PC-9 (cell line): ENCODE measurements around the gene PSPN. TPM values are rescaled to one million over a fixed set of nuclear protein-coding genes. Genes with fewer than 3 reads are reported as not detected.
"Not testable (repeated sequence)": the region's sequence is repeated elsewhere in the genome, so short reads cannot be mapped to it uniquely, and the experiment has no call there.

ENCODE experiments used
- BruUV-seq: library from RNA; stranded (reverse); fragments of 400-500 nt; replicated peaks from 2 replicates; lab custom pipeline; 2021; lab: Mats Ljungman, UMichigan
- CTCF ChIA-PET: fragments of 300-600 bp; sonication (Branson Sonifier 250); formaldehyde crosslinking; loops from one replicate; lab custom pipeline; 2022; ENCODE audit warnings: antibody characterized with exemption; lab: Charles Lee
- POLR2A ChIA-PET: fragments of 300-600 bp; sonication (Branson Sonifier 250); formaldehyde crosslinking; loops from one replicate; lab custom pipeline; 2022; ENCODE audit warnings: antibody characterized with exemption; ENCODE audit not compliant: unreplicated experiment; lab: Charles Lee
- DNase-seq, 2 experiments: peaks; one replicate each; pipeline versions ENCODE4 v3.0.0 to v3.0.0-alpha.2; 2015 to 2022; ENCODE audit warnings: mixed read lengths in 1 of 2
- H2AFZ ChIP-seq: fragments of 200-600 bp; sonication (generic); 2 replicates; pipeline ENCODE4 v1.8.1; 2017; ENCODE audit warnings: antibody characterized with exemption
- H3F3A ChIP-seq: fragments of 200-600 bp; sonication (generic); 2 replicates; pipeline ENCODE4 v1.8.1; 2017; ENCODE audit warnings: antibody characterized with exemption, mild to moderate bottlenecking, low read depth; ENCODE audit not compliant: insufficient read depth
- H3K27ac ChIP-seq: fragments of 200-600 bp; sonication (generic); 2 replicates; pipeline ENCODE4 v1.6.1; 2016; ENCODE audit warnings: mixed run types
- H3K27me3 ChIP-seq: fragments of 200-600 bp; sonication (generic); 2 replicates; pipeline ENCODE4 v1.6.1; 2016; ENCODE audit warnings: low read depth, mixed run types; ENCODE audit not compliant: insufficient read depth
- H3K36me3 ChIP-seq: fragments of 200-600 bp; sonication (generic); 2 replicates; pipeline ENCODE4 v1.6.1; 2016; ENCODE audit warnings: low read depth, mixed run types
- H3K4me1 ChIP-seq: fragments of 200-600 bp; sonication (generic); replicated peaks from 2 replicates; pipeline ENCODE4 v1.6.1; 2016; ENCODE audit warnings: mixed run types; ENCODE audit not compliant: insufficient read depth
- H3K4me2 ChIP-seq: fragments of 200-600 bp; sonication (generic); 2 replicates; pipeline ENCODE4 v1.6.1; 2017; ENCODE audit warnings: mixed run types
- H3K4me3 ChIP-seq: fragments of 200-600 bp; sonication (generic); 2 replicates; pipeline ENCODE4 v1.6.1; 2016; ENCODE audit warnings: mixed run types
- H3K79me2 ChIP-seq: fragments of 200-600 bp; sonication (generic); 2 replicates; pipeline ENCODE4 v1.6.1; 2017; ENCODE audit warnings: low read depth, mixed run types
- H3K9me2 ChIP-seq: fragments of 200-600 bp; sonication (generic); 2 replicates; pipeline ENCODE4 v1.8.1; 2017; ENCODE audit warnings: mild to moderate bottlenecking; ENCODE audit not compliant: insufficient read depth
- H3K9me3 ChIP-seq: fragments of 200-600 bp; sonication (generic); 2 replicates; pipeline ENCODE4 v1.8.1; 2016; ENCODE audit warnings: low read depth; ENCODE audit not compliant: insufficient read depth
- H4K20me1 ChIP-seq: fragments of 200-600 bp; sonication (generic); 2 replicates; pipeline ENCODE4 v1.8.1; 2017; ENCODE audit not compliant: insufficient read depth
- CTCF ChIP-seq: fragments of 200-600 bp; sonication (generic); conservative IDR thresholded peaks from 2 replicates; pipeline ENCODE4 v1.6.1; 2017; ENCODE audit warnings: mixed run types, antibody characterized with exemption, mild to moderate bottlenecking, moderate library complexity
- EZH2 ChIP-seq: fragments of 200-600 bp; sonication (generic); IDR thresholded peaks from 2 replicates; pipeline ENCODE4 v1.8.0; 2017; ENCODE audit warnings: antibody characterized with exemption, low read depth
- intact Hi-C: fragments of 100-400 bp; cut with micrococcal nuclease; formaldehyde crosslinking; loops from one replicate; pipeline ENCODE4 v1.10.0; 2022; ENCODE audit not compliant: unreplicated experiment
- total RNA-seq: library from RNA; stranded (reverse); gene quantifications from 2 replicates; pipeline ENCODE4 v1.2.3, GENCODE V29; 2021

PSPN gene
- total RNA-seq, 1 experiment from 2014 or later = 1.3 TPM

- H3K9me2 ChIP-seq = no peaks in the 10 kb centered on the region
- no peaks in the 10 kb centered on the region for H3K27me3 ChIP-seq
- H2AFZ ChIP-seq = no peak overlapping the region
- BruUV-seq = no TSS peak
- H3K4me3 ChIP-seq = no peak overlapping the region
- intact Hi-C loops = no loop called here
- H3K27ac ChIP-seq = no peak overlapping the region
- no peak for DNase-seq
- no peaks in the 10 kb centered on the region for H3K79me2 ChIP-seq
- H3K36me3 ChIP-seq = no peaks in the 10 kb centered on the region
- ChIA-PET CTCF (no interaction called here), POLR2A (interaction anchor here (0.6 kb wide), 1 partner anchor 20 kb away, joined by 5 read pairs; no protein-coding TSS in a partner anchor)
- H4K20me1 ChIP-seq = no peaks in the 10 kb centered on the region
- peaks cover 6% of the 10 kb centered on the region; the same call in 1 of the 2 replicates for H3K4me1 ChIP-seq
- no peak overlapping the region for H3K4me2 ChIP-seq
- no peaks in the 10 kb centered on the region for H3K9me3 ChIP-seq
- H3F3A ChIP-seq = peaks cover 4% of the 10 kb centered on the region; the same call in 1 of the 2 replicates
- TF ChIP-seq CTCF (peak; percentile 62), EZH2 (no peak)
Measured at GRCh38 chr19:6354098-6354674, 21.5 kb downstream of the PSPN start.

GRCh38 chr19:6352381-6353165 lies 23.2 kb downstream of the PSPN start:
- no peaks in the 10 kb centered on the region for H3K79me2 ChIP-seq
- no peaks in the 10 kb centered on the region for H3F3A ChIP-seq
- H3K9me3 ChIP-seq = no peaks in the 10 kb centered on the region
- H3K4me1 ChIP-seq = no peaks in the 10 kb centered on the region
- intact Hi-C loops = no loop called here
- no peaks in the 10 kb centered on the region for H3K27me3 ChIP-seq
- H2AFZ ChIP-seq = no peak overlapping the region
- H3K4me2 ChIP-seq = no peak overlapping the region
- TF ChIP-seq CTCF (no peak), EZH2 (no peak)
- H3K4me3 ChIP-seq = no peak overlapping the region
- no peaks in the 10 kb centered on the region for H4K20me1 ChIP-seq
- peak in 1 of 2 experiments; percentile 57 for DNase-seq
- ChIA-PET CTCF (no interaction called here), POLR2A (no interaction called here)
- BruUV-seq = no TSS peak
- H3K27ac ChIP-seq = no peak overlapping the region
- no peaks in the 10 kb centered on the region for H3K9me2 ChIP-seq
- no peaks in the 10 kb centered on the region for H3K36me3 ChIP-seq

GRCh38 chr19:6350688-6351087 lies 25.0 kb downstream of the PSPN start:
- CTCF ChIA-PET = interaction anchor here (0.6 kb wide), 1 partner anchor 234 kb away, joined by 3 read pairs; no protein-coding TSS in a partner anchor
- no peaks in the 10 kb centered on the region for H3K79me2 ChIP-seq
- BruUV-seq = no TSS peak
- H2AFZ ChIP-seq = no peak overlapping the region
- no peaks in the 10 kb centered on the region for H3K9me3 ChIP-seq
- DNase-seq = no peak
- H3K27me3 ChIP-seq = no peaks in the 10 kb centered on the region
- POLR2A ChIA-PET = no interaction called here
- no peaks in the 10 kb centered on the region for H4K20me1 ChIP-seq
- TF ChIP-seq CTCF (no peak), EZH2 (no peak)
- no peaks in the 10 kb centered on the region for H3F3A ChIP-seq
- intact Hi-C loops = no loop called here
- no peaks in the 10 kb centered on the region for H3K9me2 ChIP-seq
- H3K27ac ChIP-seq = no peak overlapping the region
- H3K4me1 ChIP-seq = no peaks in the 10 kb centered on the region
- H3K4me3 ChIP-seq = no peak overlapping the region
- no peak overlapping the region for H3K4me2 ChIP-seq
- H3K36me3 ChIP-seq = no peaks in the 10 kb centered on the region

GRCh38 chr19:6349271-6349670 lies 26.5 kb downstream of the PSPN start:
- H3K79me2 ChIP-seq, H3K27me3 ChIP-seq, BruUV-seq, H3F3A ChIP-seq, DNase-seq, H3K9me3 ChIP-seq, H3K4me3 ChIP-seq, H2AFZ ChIP-seq, H3K4me2 ChIP-seq, H3K36me3 ChIP-seq, POLR2A ChIA-PET, H3K27ac ChIP-seq, H3K4me1 ChIP-seq, intact Hi-C loops, CTCF ChIA-PET, H4K20me1 ChIP-seq, H3K9me2 ChIP-seq: not testable (repeated sequence)
